HG02678 (cell line): Measurements from ENCODE around the gene STK10.
"Not testable (repeated sequence)": the region's sequence is repeated elsewhere in the genome, so short reads cannot be mapped to it uniquely, and the experiment has no call there.

ENCODE experiments used
- ATAC-seq: cut with Tn5 transposase; IDR thresholded peaks from one replicate; pipeline ENCODE4 v1.9.1; 2021; ENCODE audit warnings: mild to moderate bottlenecking, moderate library complexity; ENCODE audit not compliant: unreplicated experiment

The STK10 gene

GRCh38 chr5:172167895-172168294 is 20.1 kb downstream of the STK10 start:
- no peak for ATAC-seq

- ATAC-seq: no peak
Measured at GRCh38 chr5:172166030-172166826, 21.8 kb downstream of the STK10 start.

GRCh38 chr5:172165465-172165864 is 22.6 kb downstream of the STK10 start:
- ATAC-seq: peak; percentile 58

- no peak for ATAC-seq
Measured at GRCh38 chr5:172164769-172165212, 23.2 kb downstream of the STK10 start.

- ATAC-seq: no peak
Measured at GRCh38 chr5:172163346-172163745, 24.7 kb downstream of the STK10 start.

GRCh38 chr5:172162987-172163343 is 25.1 kb downstream of the STK10 start:
- no peak for ATAC-seq

GRCh38 chr5:172162323-172162986 is 25.6 kb downstream of the STK10 start:
- ATAC-seq: no peak

GRCh38 chr5:172160506-172160905 is 27.5 kb downstream of the STK10 start:
- no peak for ATAC-seq

- no peak for ATAC-seq
Measured at GRCh38 chr5:172159016-172159415, 29.0 kb downstream of the STK10 start.

- no peak for ATAC-seq
Measured at GRCh38 chr5:172156541-172156994, 31.5 kb downstream of the STK10 start.

GRCh38 chr5:172155101-172155500 is 32.9 kb downstream of the STK10 start:
- ATAC-seq: not testable (repeated sequence)

GRCh38 chr5:172153695-172154094 is 34.3 kb downstream of the STK10 start:
- no peak for ATAC-seq

GRCh38 chr5:172151661-172152210 is 36.3 kb downstream of the STK10 start:
- no peak for ATAC-seq

GRCh38 chr5:172150514-172151425 is 37.3 kb downstream of the STK10 start:
- ATAC-seq: peak; percentile 68

- ATAC-seq: not testable (repeated sequence)
Measured at GRCh38 chr5:172149481-172149880, 38.5 kb downstream of the STK10 start.

- ATAC-seq: no peak
Measured at GRCh38 chr5:172149073-172149472, 39.0 kb downstream of the STK10 start.

GRCh38 chr5:172148381-172148780 is 39.6 kb downstream of the STK10 start:
- no peak for ATAC-seq

- ATAC-seq: no peak
Measured at GRCh38 chr5:172147857-172148256, 40.2 kb downstream of the STK10 start.

- ATAC-seq: no peak
Measured at GRCh38 chr5:172146748-172147092, 41.3 kb downstream of the STK10 start.

GRCh38 chr5:172145870-172146747 is 41.9 kb downstream of the STK10 start:
- no peak for ATAC-seq
